Measurements from ENCODE around the gene LRP11. TPM values are rescaled to one million over a fixed set of nuclear protein-coding genes. Genes with fewer than 3 reads are reported as not detected.

Gene LRP11
- total and polyA plus RNA-seq, 10 of the 15 experiments (the other 5 are each of a cell fraction or from before 2014, with no cell fraction given) = under 0.01 to 0.23 (median 0.03) TPM; not detected in 6

GRCh38 chr6:149781715-149782114 lies 82.4 kb downstream of the LRP11 start:
- POLR2A ChIA-PET = no interaction called here
- H3K4me3 ChIP-seq = no peak overlapping the region
- H3K27ac ChIP-seq (ENCODE audit: control insufficient read depth, insufficient read depth) = no peak overlapping the region
- no peaks in the 10 kb centered on the region for H3K27me3 ChIP-seq (replicated peaks in 1 of 2; ENCODE audit: control insufficient read depth in 2 of 2, insufficient read depth in 2 of 2, low read length in 1 of 2)
- intact Hi-C loops (cut with micrococcal nuclease; ENCODE audit: unreplicated experiment) (no loop called here), in situ Hi-C loops (cut with MboI) (no loop called here)
- H3K9me3 ChIP-seq (replicated peaks; ENCODE audit: control insufficient read depth, insufficient read depth, low read length) = no peaks in the 10 kb centered on the region
- ATAC-seq (no peak), DNase-seq (ENCODE audit: low read depth, low spot score) (no peak), FAIRE-seq (no peak)
- no peaks in the 10 kb centered on the region for H3K4me1 ChIP-seq (ENCODE audit: control insufficient read depth, insufficient read depth, low read length)
- H3K4me2 ChIP-seq (ENCODE audit: control insufficient read depth, insufficient read depth) = no peak overlapping the region
- no peak overlapping the region for H3K9ac ChIP-seq (ENCODE audit: control insufficient read depth, insufficient read depth, low read length)
- CTCF ChIA-PET = no interaction called here
- peaks cover 0 to 5% of the 10 kb centered on the region in 2 experiments; a peak in 2 of 4 replicates for H3K36me3 ChIP-seq (ENCODE audit: control insufficient read depth in 2 of 2, insufficient read depth in 2 of 2, low read length in 1 of 2)
- H2AFZ ChIP-seq (ENCODE audit: control insufficient read depth, low read depth, low read length) = no peak overlapping the region
- no TSS peak for BruUV-seq (replicated peaks)
- RAD21 ChIA-PET (ENCODE audit: unreplicated experiment) = no interaction called here
- SMC1A ChIA-PET (ENCODE audit: uncharacterized antibody, unreplicated experiment) = no interaction called here
- TF ChIP-seq, protein P1, sequence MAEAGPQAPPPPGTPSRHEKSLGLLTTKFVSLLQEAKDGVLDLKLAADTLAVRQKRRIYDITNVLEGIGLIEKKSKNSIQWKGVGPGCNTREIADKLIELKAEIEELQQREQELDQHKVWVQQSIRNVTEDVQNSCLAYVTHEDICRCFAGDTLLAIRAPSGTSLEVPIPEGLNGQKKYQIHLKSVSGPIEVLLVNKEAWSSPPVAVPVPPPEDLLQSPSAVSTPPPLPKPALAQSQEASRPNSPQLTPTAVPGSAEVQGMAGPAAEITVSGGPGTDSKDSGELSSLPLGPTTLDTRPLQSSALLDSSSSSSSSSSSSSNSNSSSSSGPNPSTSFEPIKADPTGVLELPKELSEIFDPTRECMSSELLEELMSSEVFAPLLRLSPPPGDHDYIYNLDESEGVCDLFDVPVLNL (IDR thresholded peaks at IDR 0.05; ENCODE audit: low read depth, low read length) = no peak
- TF ChIP-seq CHD2 (IDR thresholded peaks at IDR 0.05; ENCODE audit: borderline replicate concordance, low read depth, low read length) = no peak
- TF ChIP-seq KLF5 (IDR thresholded peaks at IDR 0.05; ENCODE audit: partially characterized antibody) = no peak
- TF ChIP-seq IKZF1 (conservative IDR thresholded peaks at IDR 0.05) = no peak
- no peak for TF ChIP-seq LARP7 (IDR thresholded peaks at IDR 0.05)
- TF ChIP-seq, protein P2, sequence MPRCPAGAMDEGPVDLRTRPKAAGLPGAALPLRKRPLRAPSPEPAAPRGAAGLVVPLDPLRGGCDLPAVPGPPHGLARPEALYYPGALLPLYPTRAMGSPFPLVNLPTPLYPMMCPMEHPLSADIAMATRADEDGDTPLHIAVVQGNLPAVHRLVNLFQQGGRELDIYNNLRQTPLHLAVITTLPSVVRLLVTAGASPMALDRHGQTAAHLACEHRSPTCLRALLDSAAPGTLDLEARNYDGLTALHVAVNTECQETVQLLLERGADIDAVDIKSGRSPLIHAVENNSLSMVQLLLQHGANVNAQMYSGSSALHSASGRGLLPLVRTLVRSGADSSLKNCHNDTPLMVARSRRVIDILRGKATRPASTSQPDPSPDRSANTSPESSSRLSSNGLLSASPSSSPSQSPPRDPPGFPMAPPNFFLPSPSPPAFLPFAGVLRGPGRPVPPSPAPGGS (IDR thresholded peaks at IDR 0.05; ENCODE audit: borderline replicate concordance, insufficient read depth, low read depth, low read length, poor library complexity, severe bottlenecking) = no peak
- TF ChIP-seq, protein P3, sequence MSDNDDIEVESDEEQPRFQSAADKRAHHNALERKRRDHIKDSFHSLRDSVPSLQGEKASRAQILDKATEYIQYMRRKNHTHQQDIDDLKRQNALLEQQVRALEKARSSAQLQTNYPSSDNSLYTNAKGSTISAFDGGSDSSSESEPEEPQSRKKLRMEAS (IDR thresholded peaks at IDR 0.05; ENCODE audit: low read depth, low read length) = no peak
- no peak for TF ChIP-seq ZSCAN29 (IDR thresholded peaks at IDR 0.05)
- no peak for TF ChIP-seq TCF3 (IDR thresholded peaks at IDR 0.05; ENCODE audit: borderline replicate concordance, insufficient read depth, low read depth, low read length)
- no peak for TF ChIP-seq BMI1 (IDR thresholded peaks at IDR 0.05; ENCODE audit: borderline replicate concordance)
- no peak for TF ChIP-seq CBX5 (IDR thresholded peaks at IDR 0.05; ENCODE audit: low read depth)
- TF ChIP-seq PAX5 (IDR thresholded peaks at IDR 0.05; ENCODE audit: borderline replicate concordance, low read depth, low read length) = no peak
- TF ChIP-seq CREB1 (IDR thresholded peaks at IDR 0.05; ENCODE audit: low read depth) = no peak
- no peak for TF ChIP-seq CREM (IDR thresholded peaks at IDR 0.05; ENCODE audit: low read depth)
- TF ChIP-seq, protein P4, sequence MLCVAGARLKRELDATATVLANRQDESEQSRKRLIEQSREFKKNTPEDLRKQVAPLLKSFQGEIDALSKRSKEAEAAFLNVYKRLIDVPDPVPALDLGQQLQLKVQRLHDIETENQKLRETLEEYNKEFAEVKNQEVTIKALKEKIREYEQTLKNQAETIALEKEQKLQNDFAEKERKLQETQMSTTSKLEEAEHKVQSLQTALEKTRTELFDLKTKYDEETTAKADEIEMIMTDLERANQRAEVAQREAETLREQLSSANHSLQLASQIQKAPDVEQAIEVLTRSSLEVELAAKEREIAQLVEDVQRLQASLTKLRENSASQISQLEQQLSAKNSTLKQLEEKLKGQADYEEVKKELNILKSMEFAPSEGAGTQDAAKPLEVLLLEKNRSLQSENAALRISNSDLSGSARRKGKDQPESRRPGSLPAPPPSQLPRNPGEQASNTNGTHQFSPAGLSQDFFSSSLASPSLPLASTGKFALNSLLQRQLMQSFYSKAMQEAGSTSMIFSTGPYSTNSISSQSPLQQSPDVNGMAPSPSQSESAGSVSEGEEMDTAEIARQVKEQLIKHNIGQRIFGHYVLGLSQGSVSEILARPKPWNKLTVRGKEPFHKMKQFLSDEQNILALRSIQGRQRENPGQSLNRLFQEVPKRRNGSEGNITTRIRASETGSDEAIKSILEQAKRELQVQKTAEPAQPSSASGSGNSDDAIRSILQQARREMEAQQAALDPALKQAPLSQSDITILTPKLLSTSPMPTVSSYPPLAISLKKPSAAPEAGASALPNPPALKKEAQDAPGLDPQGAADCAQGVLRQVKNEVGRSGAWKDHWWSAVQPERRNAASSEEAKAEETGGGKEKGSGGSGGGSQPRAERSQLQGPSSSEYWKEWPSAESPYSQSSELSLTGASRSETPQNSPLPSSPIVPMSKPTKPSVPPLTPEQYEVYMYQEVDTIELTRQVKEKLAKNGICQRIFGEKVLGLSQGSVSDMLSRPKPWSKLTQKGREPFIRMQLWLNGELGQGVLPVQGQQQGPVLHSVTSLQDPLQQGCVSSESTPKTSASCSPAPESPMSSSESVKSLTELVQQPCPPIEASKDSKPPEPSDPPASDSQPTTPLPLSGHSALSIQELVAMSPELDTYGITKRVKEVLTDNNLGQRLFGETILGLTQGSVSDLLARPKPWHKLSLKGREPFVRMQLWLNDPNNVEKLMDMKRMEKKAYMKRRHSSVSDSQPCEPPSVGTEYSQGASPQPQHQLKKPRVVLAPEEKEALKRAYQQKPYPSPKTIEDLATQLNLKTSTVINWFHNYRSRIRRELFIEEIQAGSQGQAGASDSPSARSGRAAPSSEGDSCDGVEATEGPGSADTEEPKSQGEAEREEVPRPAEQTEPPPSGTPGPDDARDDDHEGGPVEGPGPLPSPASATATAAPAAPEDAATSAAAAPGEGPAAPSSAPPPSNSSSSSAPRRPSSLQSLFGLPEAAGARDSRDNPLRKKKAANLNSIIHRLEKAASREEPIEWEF (IDR thresholded peaks at IDR 0.05; ENCODE audit: insufficient replicate concordance, low read depth, low read length) = no peak
- no peak for TF ChIP-seq MTA2 (IDR thresholded peaks at IDR 0.05; ENCODE audit: low read depth)
- TF ChIP-seq RAD51 (IDR thresholded peaks at IDR 0.05) = no peak
- no peaks in the 10 kb centered on the region for H3K79me2 ChIP-seq (ENCODE audit: control insufficient read depth, insufficient read depth, low read length)
- no peaks in the 10 kb centered on the region for H4K20me1 ChIP-seq (ENCODE audit: control insufficient read depth, insufficient read depth)
